IPS-15b (cell line): ENCODE results near the gene LIPG.

ENCODE experiments used
- H3K27me3 ChIP-seq: one replicate; pipeline ENCODE4 v1.6.1; 2013; ENCODE audit warnings: low read length; ENCODE audit not compliant: control insufficient read depth, insufficient read depth
- H3K36me3 ChIP-seq: one replicate; pipeline ENCODE4 v1.6.1; 2013; ENCODE audit warnings: low read length; ENCODE audit not compliant: control insufficient read depth, insufficient read depth
- H3K4me1 ChIP-seq: one replicate; pipeline ENCODE4 v1.6.1; 2013; ENCODE audit warnings: mild to moderate bottlenecking, low read length; ENCODE audit not compliant: control insufficient read depth, insufficient read depth
- H3K4me3 ChIP-seq: one replicate; pipeline ENCODE4 v1.5.1; 2013; ENCODE audit warnings: low read depth, low read length
- H3K9ac ChIP-seq: one replicate; pipeline ENCODE4 v1.6.1; 2013; ENCODE audit warnings: low read depth, mild to moderate bottlenecking, low read length
- H3K9me3 ChIP-seq: one replicate; pipeline ENCODE4 v1.6.1; 2013; ENCODE audit warnings: mild to moderate bottlenecking, low read length; ENCODE audit not compliant: control insufficient read depth, insufficient read depth

Gene LIPG

DNA sequence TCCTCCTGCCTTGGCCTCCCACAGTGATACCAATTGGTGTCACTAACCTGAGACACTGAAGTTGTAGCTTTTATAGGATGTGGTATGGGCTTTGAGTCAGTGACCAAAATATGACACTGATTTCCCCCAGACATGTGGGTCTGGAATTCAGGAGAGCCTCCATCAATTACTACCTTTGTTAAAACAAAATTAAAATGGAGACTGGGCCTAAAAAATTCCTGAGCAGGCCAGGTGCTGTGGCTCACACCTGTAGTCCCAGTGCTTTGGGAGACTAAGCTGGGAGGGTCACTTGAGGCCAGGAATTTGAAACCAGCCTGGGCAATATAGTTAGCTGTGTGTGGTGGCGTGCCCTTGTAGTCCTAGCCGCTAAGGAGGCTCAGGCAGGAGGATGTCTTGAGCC, 36.9 kb upstream of the LIPG start:
- H3K9me3 ChIP-seq: no peaks in the 10 kb centered on the region
- no peaks in the 10 kb centered on the region for H3K4me1 ChIP-seq
- H3K36me3 ChIP-seq: no peaks in the 10 kb centered on the region
- no peak overlapping the region for H3K4me3 ChIP-seq
- no peak overlapping the region for H3K9ac ChIP-seq
- H3K27me3 ChIP-seq: no peaks in the 10 kb centered on the region

DNA sequence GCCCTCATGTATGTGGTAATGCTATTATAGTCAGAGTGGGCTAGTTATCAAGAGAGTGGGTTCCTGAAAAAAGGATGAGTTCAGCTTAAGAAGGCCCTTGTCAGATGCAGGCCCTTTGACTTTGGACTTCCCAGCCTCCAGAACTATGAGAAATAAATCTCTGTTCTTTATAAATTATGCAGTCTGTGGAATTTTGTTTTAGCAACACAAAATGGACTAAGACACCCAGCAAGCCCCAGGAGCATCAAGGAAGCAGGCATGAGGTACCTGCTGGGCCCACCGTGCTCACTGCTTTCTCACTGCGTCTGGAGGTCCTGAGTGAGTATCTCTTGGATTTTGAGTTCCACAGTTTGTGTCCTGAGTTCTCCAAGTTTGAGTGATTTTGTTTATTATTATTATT, 35.9 kb upstream of the LIPG start:
- no peak overlapping the region for H3K9ac ChIP-seq
- H3K9me3 ChIP-seq: no peaks in the 10 kb centered on the region
- no peak overlapping the region for H3K4me3 ChIP-seq
- H3K27me3 ChIP-seq: no peaks in the 10 kb centered on the region
- no peaks in the 10 kb centered on the region for H3K36me3 ChIP-seq
- no peaks in the 10 kb centered on the region for H3K4me1 ChIP-seq

DNA sequence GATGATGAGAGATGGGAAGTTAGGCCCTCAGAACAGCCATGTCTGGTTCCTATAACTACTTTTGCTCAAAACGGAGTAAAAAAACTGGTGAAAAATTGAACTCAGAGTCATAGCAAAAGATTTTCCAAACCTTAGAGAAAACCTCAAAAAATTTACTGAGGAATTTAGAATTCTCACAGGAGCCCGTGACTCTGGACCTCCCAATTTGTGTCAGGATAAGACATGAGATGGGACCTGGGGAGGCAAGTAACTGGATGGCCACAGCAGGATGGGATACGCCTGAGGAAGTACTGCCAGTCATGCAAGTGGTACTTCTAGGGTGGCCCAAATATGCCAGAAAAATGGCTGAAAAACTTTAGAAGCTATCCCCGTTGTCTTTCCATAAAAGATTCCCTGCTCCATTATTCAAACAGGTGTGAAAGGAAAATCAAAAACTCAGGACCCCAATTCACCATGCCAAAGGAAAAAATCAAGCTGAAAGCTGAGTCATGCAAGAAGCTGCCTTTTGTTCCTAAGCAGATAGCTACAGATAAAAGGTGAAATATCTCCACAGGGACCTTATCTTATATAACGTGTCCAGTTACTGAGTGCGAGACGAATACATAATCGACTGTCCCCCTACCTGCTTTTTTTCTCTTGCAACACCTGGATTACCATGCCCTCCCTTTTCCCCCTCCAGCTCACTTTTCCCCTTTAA, 34.1 kb upstream of the LIPG start:
- H3K27me3 ChIP-seq: no peaks in the 10 kb centered on the region
- no peak overlapping the region for H3K9ac ChIP-seq
- H3K9me3 ChIP-seq: no peaks in the 10 kb centered on the region
- H3K36me3 ChIP-seq: no peaks in the 10 kb centered on the region
- no peaks in the 10 kb centered on the region for H3K4me1 ChIP-seq
- H3K4me3 ChIP-seq: no peak overlapping the region

GRCh38 chr18:49529596-49529995, 32.3 kb upstream of the LIPG start:
- Histone ChIP-seq H3K4me3 (no peak overlapping the region), H3K4me1 (no peaks in the 10 kb centered on the region)

GRCh38 chr18:49531678-49532153, 30.1 kb upstream of the LIPG start:
- H3K9ac ChIP-seq: no peak overlapping the region
- no peak overlapping the region for H3K4me3 ChIP-seq
- H3K4me1 ChIP-seq: peaks cover 7% of the 10 kb centered on the region
- H3K27me3 ChIP-seq: no peaks in the 10 kb centered on the region
- no peaks in the 10 kb centered on the region for H3K9me3 ChIP-seq
- H3K36me3 ChIP-seq: no peaks in the 10 kb centered on the region

More at GRCh38 chr18:49529596-49529995, 32.3 kb upstream of the LIPG start:
- Histone ChIP-seq H3K9me3 (no peaks in the 10 kb centered on the region), H3K36me3 (no peaks in the 10 kb centered on the region), H3K27me3 (no peaks in the 10 kb centered on the region), H3K9ac (no peak overlapping the region)

GRCh38 chr18:49534846-49535601, 26.8 kb upstream of the LIPG start:
- no peaks in the 10 kb centered on the region for H3K9me3 ChIP-seq
- peaks cover 16% of the 10 kb centered on the region for H3K4me1 ChIP-seq
- no peak overlapping the region for H3K4me3 ChIP-seq
- no peaks in the 10 kb centered on the region for H3K36me3 ChIP-seq
- no peak overlapping the region for H3K9ac ChIP-seq
- H3K27me3 ChIP-seq: no peaks in the 10 kb centered on the region

GRCh38 chr18:49537232-49537896, 24.5 kb upstream of the LIPG start:
- Histone ChIP-seq H3K27me3 (no peaks in the 10 kb centered on the region), H3K36me3 (no peaks in the 10 kb centered on the region), H3K9me3 (no peaks in the 10 kb centered on the region), H3K4me3 (no peak overlapping the region), H3K4me1 (peaks cover 16% of the 10 kb centered on the region), H3K9ac (no peak overlapping the region)

DNA sequence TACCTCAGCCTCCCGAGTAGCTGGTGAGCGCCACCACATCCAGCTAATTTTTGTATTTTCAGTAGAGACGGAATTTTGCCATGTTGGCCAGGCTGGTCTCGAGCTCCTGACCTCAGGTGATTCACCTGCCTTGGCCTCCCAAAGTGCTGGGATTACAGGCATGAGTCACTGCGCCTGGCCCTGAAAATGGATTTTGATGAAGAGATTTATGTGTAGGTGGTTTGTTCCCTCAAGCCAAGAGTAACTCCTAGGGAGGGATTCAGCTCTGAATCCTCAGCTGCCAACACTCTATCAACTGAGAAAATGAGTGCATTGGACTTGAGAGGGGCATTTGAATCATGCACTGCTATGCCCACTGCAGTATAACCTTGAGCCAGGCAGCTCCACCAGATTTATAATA, 17.5 kb upstream of the LIPG start:
- Histone ChIP-seq H3K4me1 (peaks cover 4% of the 10 kb centered on the region), H3K4me3 (no peak overlapping the region), H3K9ac (no peak overlapping the region), H3K36me3 (no peaks in the 10 kb centered on the region), H3K9me3 (no peaks in the 10 kb centered on the region), H3K27me3 (no peaks in the 10 kb centered on the region)

DNA sequence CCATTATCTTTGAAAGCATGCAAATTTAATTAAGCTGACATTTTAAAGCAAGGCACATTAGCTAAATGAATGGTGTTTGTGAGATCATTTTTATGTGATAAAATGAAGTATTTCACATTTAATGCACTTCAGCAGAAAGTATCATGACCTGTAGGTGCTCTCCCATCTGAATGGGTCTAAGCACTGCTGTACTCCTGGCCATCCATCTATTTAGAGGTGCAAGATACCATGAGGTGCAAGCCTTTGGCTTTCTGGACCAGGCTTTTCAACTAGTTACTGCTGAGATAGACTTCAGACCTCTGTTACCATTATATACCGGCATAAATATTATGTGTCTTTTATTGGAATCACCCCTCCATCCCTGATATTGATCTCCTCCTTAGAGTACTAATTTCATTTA, 15.6 kb upstream of the LIPG start:
- no peaks in the 10 kb centered on the region for H3K27me3 ChIP-seq
- H3K4me1 ChIP-seq: peaks cover 4% of the 10 kb centered on the region
- H3K36me3 ChIP-seq: no peaks in the 10 kb centered on the region
- H3K4me3 ChIP-seq: no peak overlapping the region
- H3K9ac ChIP-seq: no peak overlapping the region
- H3K9me3 ChIP-seq: no peaks in the 10 kb centered on the region

GRCh38 chr18:49546719-49547273, 15.1 kb upstream of the LIPG start:
- Histone ChIP-seq H3K4me3 (no peak overlapping the region), H3K27me3 (no peaks in the 10 kb centered on the region), H3K9ac (no peak overlapping the region), H3K4me1 (peaks cover 4% of the 10 kb centered on the region), H3K36me3 (no peaks in the 10 kb centered on the region), H3K9me3 (no peaks in the 10 kb centered on the region)

- Histone ChIP-seq H3K4me1 (peaks cover 4% of the 10 kb centered on the region), H3K36me3 (no peaks in the 10 kb centered on the region), H3K27me3 (no peaks in the 10 kb centered on the region), H3K9me3 (no peaks in the 10 kb centered on the region), H3K9ac (no peak overlapping the region), H3K4me3 (no peak overlapping the region)
These were observed 14.2 kb upstream of the LIPG start for GRCh38 chr18:49547701-49548100.
